ENCODE measurements around the gene CHD1L.

The CHD1L gene

GRCh38 chr1:147266381-147266780 is 23.9 kb downstream of the CHD1L start:
- H3K4me2 ChIP-seq (ENCODE audit: insufficient read depth, low read length, poor library complexity, severe bottlenecking) = no peak overlapping the region
- no peaks in the 10 kb centered on the region for H3K79me1 ChIP-seq (ENCODE audit: low read depth, low read length)
- H4K91ac ChIP-seq (ENCODE audit: low read depth, low read length, poor library complexity) = no peak overlapping the region
- no peak overlapping the region for H3K4me3 ChIP-seq (ENCODE audit: low read length in 2 of 2)
- peaks cover 8 to 96% of the 10 kb centered on the region in 2 donors for H3K36me3 ChIP-seq (replicated peaks in 1 of 2; ENCODE audit: control insufficient read depth in 2 of 2, insufficient read depth in 2 of 2, low read length in 2 of 2)
- no peak overlapping the region for H2AK5ac ChIP-seq (ENCODE audit: low read depth, low read length)
- WGBS, 2 donors (ENCODE audit: extremely low coverage in 2 of 2, insufficient read length in 2 of 2, insufficient replicate concordance in 1 of 2) = no CpG with 5 or more reads among the region's 5 CpGs
- H3K23ac ChIP-seq (ENCODE audit: low read depth, low read length, poor library complexity) = no peak overlapping the region
- no peaks in the 10 kb centered on the region for H3K27me3 ChIP-seq (ENCODE audit: control insufficient read depth in 3 of 3, insufficient read depth in 3 of 3, low read depth in 1 of 3, low read length in 3 of 3)
- no peaks in the 10 kb centered on the region for H3K9me3 ChIP-seq (replicated peaks in 1 of 2; ENCODE audit: control insufficient read depth in 2 of 2, insufficient read depth in 1 of 2, low read depth in 1 of 2, low read length in 2 of 2)
- no peak overlapping the region for H3K27ac ChIP-seq (replicated peaks; ENCODE audit: low read length)
- H3K18ac ChIP-seq (ENCODE audit: low read length) = no peak overlapping the region
- no peaks in the 10 kb centered on the region for H3K4me1 ChIP-seq (ENCODE audit: control insufficient read depth in 2 of 2, insufficient read depth in 1 of 2, low read depth in 1 of 2, low read length in 2 of 2)
- H2AFZ ChIP-seq (ENCODE audit: low read length) = no peak overlapping the region
- no peak overlapping the region for H3K4ac ChIP-seq (ENCODE audit: low read length)
- no peak overlapping the region for H3K9ac ChIP-seq (ENCODE audit: low read depth, low read length, poor library complexity)
- DNase-seq (ENCODE audit: low spot score) = no peak
- H2BK5ac ChIP-seq (ENCODE audit: low read length) = no peak overlapping the region
- H2BK12ac ChIP-seq (ENCODE audit: low read length) = no peak overlapping the region
- H4K8ac ChIP-seq (ENCODE audit: low read depth, low read length) = no peak overlapping the region
- no peak overlapping the region for H2BK120ac ChIP-seq (ENCODE audit: low read depth, low read length)
- no peak overlapping the region for H2BK15ac ChIP-seq (ENCODE audit: low read length)
- no peak overlapping the region for H3K14ac ChIP-seq (ENCODE audit: low read length)

GRCh38 chr1:147267711-147268110 is 25.2 kb downstream of the CHD1L start:
- WGBS, 2 donors (ENCODE audit: extremely low coverage in 2 of 2, insufficient read length in 2 of 2, insufficient replicate concordance in 1 of 2) = no CpG with 5 or more reads among the region's 4 CpGs
- no peak overlapping the region for H3K4ac ChIP-seq (ENCODE audit: low read length)
- no peak overlapping the region for H2BK120ac ChIP-seq (ENCODE audit: low read depth, low read length)
- H3K27me3 ChIP-seq (ENCODE audit: control insufficient read depth in 3 of 3, insufficient read depth in 3 of 3, low read depth in 1 of 3, low read length in 3 of 3) = no peaks in the 10 kb centered on the region
- H3K14ac ChIP-seq (ENCODE audit: low read length) = no peak overlapping the region
- no peak overlapping the region for H2AFZ ChIP-seq (ENCODE audit: low read length)
- H2BK5ac ChIP-seq (ENCODE audit: low read length) = no peak overlapping the region
- H4K91ac ChIP-seq (ENCODE audit: low read depth, low read length, poor library complexity) = no peak overlapping the region
- no peak overlapping the region for H2BK15ac ChIP-seq (ENCODE audit: low read length)
- no peak overlapping the region for H2BK12ac ChIP-seq (ENCODE audit: low read length)
- no peak overlapping the region for H2AK5ac ChIP-seq (ENCODE audit: low read depth, low read length)
- H3K23ac ChIP-seq (ENCODE audit: low read depth, low read length, poor library complexity) = no peak overlapping the region
- H3K79me1 ChIP-seq (ENCODE audit: low read depth, low read length) = no peaks in the 10 kb centered on the region
- no peak for DNase-seq (ENCODE audit: low spot score)
- H3K4me2 ChIP-seq (ENCODE audit: insufficient read depth, low read length, poor library complexity, severe bottlenecking) = no peak overlapping the region
- H3K27ac ChIP-seq (replicated peaks; ENCODE audit: low read length) = no peak overlapping the region
- no peak overlapping the region for H3K9ac ChIP-seq (ENCODE audit: low read depth, low read length, poor library complexity)
- H4K8ac ChIP-seq (ENCODE audit: low read depth, low read length) = no peak overlapping the region
- peaks cover 10 to 97% of the 10 kb centered on the region in 2 donors for H3K36me3 ChIP-seq (replicated peaks in 1 of 2; ENCODE audit: control insufficient read depth in 2 of 2, insufficient read depth in 2 of 2, low read length in 2 of 2)
- no peaks in the 10 kb centered on the region for H3K9me3 ChIP-seq (replicated peaks in 1 of 2; ENCODE audit: control insufficient read depth in 2 of 2, insufficient read depth in 1 of 2, low read depth in 1 of 2, low read length in 2 of 2)
- no peak overlapping the region for H3K4me3 ChIP-seq (ENCODE audit: low read length in 2 of 2)
- no peaks in the 10 kb centered on the region for H3K4me1 ChIP-seq (ENCODE audit: control insufficient read depth in 2 of 2, insufficient read depth in 1 of 2, low read depth in 1 of 2, low read length in 2 of 2)
- H3K18ac ChIP-seq (ENCODE audit: low read length) = no peak overlapping the region

- no peak overlapping the region for H3K23ac ChIP-seq (ENCODE audit: low read depth, low read length, poor library complexity)
- no peak overlapping the region for H3K9ac ChIP-seq (ENCODE audit: low read depth, low read length, poor library complexity)
- H4K8ac ChIP-seq (ENCODE audit: low read depth, low read length) = no peak overlapping the region
- H2AFZ ChIP-seq (ENCODE audit: low read length) = no peak overlapping the region
- H3K4me3 ChIP-seq (ENCODE audit: low read length in 2 of 2) = no peak overlapping the region
- no peaks in the 10 kb centered on the region for H3K79me1 ChIP-seq (ENCODE audit: low read depth, low read length)
- no CpG with 5 or more reads among the region's 2 CpGs for WGBS, 2 donors (ENCODE audit: extremely low coverage in 2 of 2, insufficient read length in 2 of 2, insufficient replicate concordance in 1 of 2)
- H3K27ac ChIP-seq (replicated peaks; ENCODE audit: low read length) = no peak overlapping the region
- H4K91ac ChIP-seq (ENCODE audit: low read depth, low read length, poor library complexity) = no peak overlapping the region
- H3K4ac ChIP-seq (ENCODE audit: low read length) = no peak overlapping the region
- H3K14ac ChIP-seq (ENCODE audit: low read length) = no peak overlapping the region
- H3K36me3 ChIP-seq (replicated peaks in 1 of 2; ENCODE audit: control insufficient read depth in 2 of 2, insufficient read depth in 2 of 2, low read length in 2 of 2) = peaks cover 12 to 98% of the 10 kb centered on the region in 2 donors
- H2BK15ac ChIP-seq (ENCODE audit: low read length) = no peak overlapping the region
- H2BK12ac ChIP-seq (ENCODE audit: low read length) = no peak overlapping the region
- H2AK5ac ChIP-seq (ENCODE audit: low read depth, low read length) = no peak overlapping the region
- H3K4me2 ChIP-seq (ENCODE audit: insufficient read depth, low read length, poor library complexity, severe bottlenecking) = no peak overlapping the region
- no peak for DNase-seq (ENCODE audit: low spot score)
- no peaks in the 10 kb centered on the region for H3K4me1 ChIP-seq (ENCODE audit: control insufficient read depth in 2 of 2, insufficient read depth in 1 of 2, low read depth in 1 of 2, low read length in 2 of 2)
- no peak overlapping the region for H2BK5ac ChIP-seq (ENCODE audit: low read length)
- H3K9me3 ChIP-seq (replicated peaks in 1 of 2; ENCODE audit: control insufficient read depth in 2 of 2, insufficient read depth in 1 of 2, low read depth in 1 of 2, low read length in 2 of 2) = no peaks in the 10 kb centered on the region
- H3K18ac ChIP-seq (ENCODE audit: low read length) = no peak overlapping the region
- H3K27me3 ChIP-seq (ENCODE audit: control insufficient read depth in 3 of 3, insufficient read depth in 3 of 3, low read depth in 1 of 3, low read length in 3 of 3) = no peaks in the 10 kb centered on the region
- H2BK120ac ChIP-seq (ENCODE audit: low read depth, low read length) = no peak overlapping the region
Measured at GRCh38 chr1:147270721-147271120, 28.2 kb downstream of the CHD1L start.

- no peak for DNase-seq (ENCODE audit: low spot score)
- Histone ChIP-seq H3K36me3 (replicated peaks in 1 of 2; ENCODE audit: control insufficient read depth in 2 of 2, insufficient read depth in 2 of 2, low read length in 2 of 2) (peaks cover 16 to 98% of the 10 kb centered on the region in 2 donors), H3K4me3 (ENCODE audit: low read length in 2 of 2) (no peak overlapping the region), H3K79me1 (ENCODE audit: low read depth, low read length) (no peaks in the 10 kb centered on the region), H4K8ac (ENCODE audit: low read depth, low read length) (no peak overlapping the region), H2AK5ac (ENCODE audit: low read depth, low read length) (no peak overlapping the region), H3K9me3 (replicated peaks in 1 of 2; ENCODE audit: control insufficient read depth in 2 of 2, insufficient read depth in 1 of 2, low read depth in 1 of 2, low read length in 2 of 2) (no peaks in the 10 kb centered on the region), H3K4ac (ENCODE audit: low read length) (no peak overlapping the region), H3K14ac (ENCODE audit: low read length) (no peak overlapping the region), H2BK5ac (ENCODE audit: low read length) (no peak overlapping the region), H3K4me1 (ENCODE audit: control insufficient read depth in 2 of 2, insufficient read depth in 1 of 2, low read depth in 1 of 2, low read length in 2 of 2) (no peaks in the 10 kb centered on the region), H2AFZ (ENCODE audit: low read length) (no peak overlapping the region), H4K91ac (ENCODE audit: low read depth, low read length, poor library complexity) (no peak overlapping the region), H3K27ac (replicated peaks; ENCODE audit: low read length) (no peak overlapping the region), H3K18ac (ENCODE audit: low read length) (no peak overlapping the region), H3K9ac (ENCODE audit: low read depth, low read length, poor library complexity) (no peak overlapping the region), H3K23ac (ENCODE audit: low read depth, low read length, poor library complexity) (no peak overlapping the region), H2BK12ac (ENCODE audit: low read length) (no peak overlapping the region), H2BK15ac (ENCODE audit: low read length) (no peak overlapping the region), H3K27me3 (ENCODE audit: control insufficient read depth in 3 of 3, insufficient read depth in 3 of 3, low read depth in 1 of 3, low read length in 3 of 3) (no peaks in the 10 kb centered on the region), H2BK120ac (ENCODE audit: low read depth, low read length) (no peak overlapping the region), H3K4me2 (ENCODE audit: insufficient read depth, low read length, poor library complexity, severe bottlenecking) (no peak overlapping the region)
- no CpG with 5 or more reads among the region's 3 CpGs for WGBS, 2 donors (ENCODE audit: extremely low coverage in 2 of 2, insufficient read length in 2 of 2, insufficient replicate concordance in 1 of 2)
Measured at GRCh38 chr1:147272042-147272441, 29.6 kb downstream of the CHD1L start.
